K562 (cell line): ENCODE results near the gene SNX14. TPM values are rescaled to one million over a fixed set of nuclear protein-coding genes. Genes with fewer than 3 reads are reported as not detected.
A peak's percentile ranks its signal among the peaks of the same experiment; 100 is the strongest.

Experiments
- CEBPB ChIP-seq: fragments of 450-650 bp; IDR thresholded peaks from 2 replicates; pipeline ENCODE4 v1.6.1; 2016; ENCODE audit warnings: missing genetic modification characterization, missing compliant biosample characterization
- CXXC5 ChIP-seq: fragments of 250-450 bp; sonication (Bioruptor Pico); IDR thresholded peaks from 2 replicates; pipeline ENCODE4 v1.8.0; 2022; ENCODE audit warnings: inconsistent platforms, mild to moderate bottlenecking, moderate library complexity
- HMGN3 ChIP-seq: IDR thresholded peaks from 2 replicates; pipeline ENCODE4 v1.6.1; 2011; ENCODE audit warnings: borderline replicate concordance, low read depth, mild to moderate bottlenecking, mixed read lengths, low read length; ENCODE audit not compliant: insufficient read length; ENCODE audit errors: extremely low read depth
- NBN ChIP-seq: fragments of 450-650 bp; IDR thresholded peaks from 2 replicates; pipeline ENCODE4 v1.6.1; 2016; ENCODE audit warnings: low read depth, mild to moderate bottlenecking
- NR2C2 ChIP-seq, 2 experiments: fragments of 200-800 bp in 1 of 2; sonication (Bioruptor generic) in 1 of 2; sonication (generic) in 1 of 2; formaldehyde crosslinking in 1 of 2; IDR thresholded peaks; 2 replicates each; pipeline versions ENCODE4 v1.6.1 to v1.8.0; 2016 to 2022; ENCODE audit warnings: mild to moderate bottlenecking in 1 of 2, missing compliant biosample characterization in 1 of 2, missing genetic modification characterization in 1 of 2, missing genetic modification reagents in 1 of 2
- PTRF ChIP-seq: fragments of 450-650 bp; IDR thresholded peaks from 2 replicates; pipeline ENCODE4 v1.6.1; 2016; ENCODE audit warnings: mild to moderate bottlenecking, missing genetic modification characterization, missing compliant biosample characterization
- RBFOX2 ChIP-seq: fragments of 200-400 bp; formaldehyde crosslinking; IDR thresholded peaks from 2 replicates; pipeline ENCODE4 v1.6.1; 2017; ENCODE audit warnings: low read depth, mild to moderate bottlenecking, low read length, moderate library complexity
- TCFL5 ChIP-seq: fragments of 250-450 bp; sonication (Bioruptor Pico); conservative IDR thresholded peaks from 2 replicates; pipeline ENCODE4 v1.6.1; 2021; ENCODE audit warnings: mild to moderate bottlenecking, moderate library complexity, matching md5 sums
- ZBED1 ChIP-seq: IDR thresholded peaks from 2 replicates; pipeline ENCODE4 v1.6.1; 2014
- ZBTB8A ChIP-seq: fragments of 450-650 bp; IDR thresholded peaks from 2 replicates; pipeline ENCODE4 v1.6.1; 2018; ENCODE audit warnings: mild to moderate bottlenecking, moderate library complexity; ENCODE audit not compliant: partially characterized antibody
- ZNF212 ChIP-seq: fragments of 450-650 bp; formaldehyde crosslinking; IDR thresholded peaks from 2 replicates; pipeline ENCODE4 v1.4.0; 2020; ENCODE audit warnings: mild to moderate bottlenecking
- polyA plus RNA-seq, 8 experiments: library from polyadenylated mRNA; depleted of rRNA in 4 of 8; stranded (reverse) in 5 of 8; unstranded in 3 of 8; fragments of >200 nt; fragmentation: Nextera tagmentation in 2 of 8; fragmentation: Illumina TruSeq in 1 of 8; extraction: Ambion mirVana in 2 of 8; extraction: Trizol in 1 of 8; gene quantifications; 2 replicates each; pipeline versions ENCODE4 v1.2.1 to v1.2.3, GENCODE V29; 2011 to 2014; ENCODE audit warnings: inconsistent platforms in 1 of 8, missing spikeins in 1 of 8
- total RNA-seq, 7 experiments: library from RNA; depleted of rRNA in 6 of 7; stranded (reverse); fragments of >200 nt in 6 of 7; fragmentation: Illumina TruSeq in 2 of 7; extraction: Trizol in 2 of 7; gene quantifications; 2 replicates each; pipeline versions ENCODE4 v1.2.1 to v1.2.3, GENCODE V29; 2011 to 2021; ENCODE audit warnings: low replicate concordance in 1 of 7
- TF ChIP-seq, protein P1 (sequence below), 2 experiments: fragments of 450-650 bp; IDR thresholded peaks; 2 replicates each; pipeline ENCODE4 v1.6.1; 2016; ENCODE audit warnings: mild to moderate bottlenecking in 2 of 2, borderline replicate concordance in 1 of 2, low read depth in 1 of 2, moderate library complexity in 1 of 2
- TF ChIP-seq, protein P2 (sequence below): fragments of 450-650 bp; IDR thresholded peaks from one replicate; pipeline ENCODE4 v1.6.1; 2018; ENCODE audit warnings: mild to moderate bottlenecking, moderate library complexity; ENCODE audit not compliant: partially characterized antibody
- TF ChIP-seq, protein P3 (sequence below): fragments of 250-450 bp; sonication (Bioruptor Pico); IDR thresholded peaks from 2 replicates; pipeline ENCODE4 v1.4.0; 2020; ENCODE audit warnings: mild to moderate bottlenecking, moderate library complexity, borderline replicate concordance

SNX14 gene
- total and polyA plus RNA-seq, 9 of the 15 experiments (the other 6 are each of a cell fraction or from before 2014, with no cell fraction given) = 46.5 to 140 (median 71.2) TPM

DNA sequence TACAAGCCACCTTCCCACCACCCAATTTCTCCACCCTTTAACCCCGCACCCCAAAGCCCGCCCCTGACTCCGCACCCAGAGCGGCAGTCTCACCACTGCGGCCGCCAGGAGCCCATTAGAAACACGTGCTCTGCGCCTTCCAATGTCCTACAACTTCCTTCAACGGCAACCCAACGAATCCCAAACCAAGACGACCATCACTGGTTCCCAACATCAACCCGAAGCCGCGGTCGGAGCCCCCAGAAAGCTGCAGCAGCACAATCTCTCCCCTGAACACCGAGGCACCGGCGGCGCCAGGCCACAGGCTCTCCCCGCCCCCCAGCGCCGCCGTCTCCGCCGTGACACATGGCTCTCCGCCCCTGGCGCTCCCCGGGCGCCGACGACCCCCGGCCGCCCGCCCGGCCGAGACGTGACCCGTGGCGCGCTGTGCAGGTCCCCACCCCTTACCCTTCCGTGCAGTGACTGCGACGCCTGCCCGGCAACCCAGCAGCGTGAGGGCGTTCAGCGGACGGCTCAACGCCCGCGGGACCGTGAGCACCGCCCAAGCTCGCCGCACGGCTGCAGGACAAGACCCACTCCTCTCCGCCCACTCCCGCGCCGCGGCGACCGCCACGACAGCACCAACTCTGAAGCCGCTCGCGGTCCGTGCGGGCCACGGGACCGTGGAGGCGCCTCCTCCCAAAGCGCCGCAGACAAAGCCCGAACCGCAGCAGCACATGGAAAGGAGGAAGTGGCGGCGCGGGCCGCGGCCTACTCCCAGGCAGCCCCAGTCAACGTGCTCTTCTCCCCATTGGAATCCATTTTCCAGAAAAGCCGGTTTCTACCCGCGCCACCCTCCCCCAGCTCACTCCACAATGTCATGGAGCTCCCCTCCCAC is 48.5 kb upstream of the SNX14 start (continued):
- TF ChIP-seq, protein P1, sequence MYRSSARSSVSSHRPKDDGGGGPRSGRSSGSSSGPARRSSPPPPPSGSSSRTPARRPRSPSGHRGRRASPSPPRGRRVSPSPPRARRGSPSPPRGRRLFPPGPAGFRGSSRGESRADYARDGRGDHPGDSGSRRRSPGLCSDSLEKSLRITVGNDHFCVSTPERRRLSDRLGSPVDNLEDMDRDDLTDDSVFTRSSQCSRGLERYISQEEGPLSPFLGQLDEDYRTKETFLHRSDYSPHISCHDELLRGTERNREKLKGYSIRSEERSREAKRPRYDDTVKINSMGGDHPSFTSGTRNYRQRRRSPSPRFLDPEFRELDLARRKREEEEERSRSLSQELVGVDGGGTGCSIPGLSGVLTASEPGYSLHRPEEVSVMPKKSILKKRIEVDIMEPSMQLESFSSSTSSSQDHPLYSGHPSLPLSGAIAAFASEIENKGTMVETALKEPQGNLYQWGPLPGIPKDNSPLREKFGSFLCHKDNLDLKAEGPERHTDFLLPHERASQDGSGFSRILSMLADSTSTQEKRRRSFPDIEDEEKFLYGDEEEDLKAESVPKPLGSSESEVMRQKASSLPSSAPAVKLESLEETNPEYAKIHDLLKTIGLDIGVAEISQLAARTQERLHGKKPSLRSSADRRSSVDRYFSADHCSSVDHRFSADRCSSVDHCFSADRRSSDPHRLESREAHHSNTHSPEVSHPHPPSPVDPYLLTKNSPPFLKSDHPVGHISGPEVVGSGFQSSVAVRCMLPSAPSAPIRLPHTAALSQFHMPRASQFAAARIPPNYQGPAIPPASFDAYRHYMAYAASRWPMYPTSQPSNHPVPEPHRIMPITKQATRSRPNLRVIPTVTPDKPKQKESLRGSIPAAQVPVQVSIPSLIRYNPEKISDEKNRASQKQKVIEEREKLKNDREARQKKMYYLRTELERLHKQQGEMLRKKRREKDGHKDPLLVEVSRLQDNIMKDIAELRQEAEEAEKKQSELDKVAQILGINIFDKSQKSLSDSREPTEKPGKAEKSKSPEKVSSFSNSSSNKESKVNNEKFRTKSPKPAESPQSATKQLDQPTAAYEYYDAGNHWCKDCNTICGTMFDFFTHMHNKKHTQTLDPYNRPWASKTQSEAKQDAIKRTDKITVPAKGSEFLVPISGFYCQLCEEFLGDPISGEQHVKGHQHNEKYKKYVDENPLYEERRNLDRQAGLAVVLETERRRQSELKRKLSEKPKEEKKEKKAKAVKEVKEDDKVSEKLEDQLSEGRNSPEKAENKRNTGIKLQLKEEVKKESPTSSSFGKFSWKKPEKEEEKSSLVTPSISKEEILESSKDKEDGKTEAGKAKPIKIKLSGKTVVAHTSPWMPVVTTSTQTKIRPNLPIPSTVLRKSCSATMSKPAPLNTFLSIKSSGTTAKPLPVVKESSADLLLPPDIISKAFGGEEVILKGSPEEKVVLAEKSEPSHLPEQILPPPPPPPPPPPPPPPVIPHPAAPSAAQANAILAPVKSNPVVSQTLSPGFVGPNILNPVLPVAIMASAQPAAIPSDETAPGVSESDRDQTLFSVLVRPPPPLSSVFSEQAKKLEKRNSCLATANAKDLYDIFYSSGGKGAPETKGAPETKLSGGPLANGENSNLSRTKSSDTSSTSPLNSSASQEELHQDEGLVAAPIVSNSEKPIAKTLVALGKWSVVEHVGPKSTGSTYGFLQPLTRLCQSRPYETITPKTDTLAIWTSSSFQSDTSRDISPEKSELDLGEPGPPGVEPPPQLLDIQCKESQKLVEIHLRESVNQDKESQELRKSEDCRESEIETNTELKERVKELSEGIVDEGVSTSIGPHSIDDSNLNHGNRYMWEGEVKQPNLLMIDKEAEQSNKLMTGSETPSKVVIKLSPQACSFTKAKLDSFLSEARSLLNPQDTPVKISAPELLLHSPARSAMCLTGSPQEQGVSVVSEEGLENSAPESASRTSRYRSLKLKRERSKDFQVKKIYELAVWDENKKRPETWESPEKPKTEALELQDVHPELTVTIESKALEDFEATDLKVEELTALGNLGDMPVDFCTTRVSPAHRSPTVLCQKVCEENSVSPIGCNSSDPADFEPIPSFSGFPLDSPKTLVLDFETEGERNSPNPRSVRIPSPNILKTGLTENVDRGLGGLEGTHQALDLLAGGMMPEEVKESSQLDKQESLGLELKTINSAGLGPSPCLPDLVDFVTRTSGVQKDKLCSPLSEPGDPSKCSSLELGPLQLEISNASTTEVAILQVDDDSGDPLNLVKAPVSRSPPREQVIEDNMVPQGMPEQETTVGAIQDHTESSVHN (IDR thresholded peaks at IDR 0.05; ENCODE audit: borderline replicate concordance in 1 of 2, low read depth in 1 of 2) = no peak
- no peak; the same call in 1 of the 2 replicates for TF ChIP-seq CXXC5 (CRISPR knock-in tag)
- no peak for TF ChIP-seq CEBPB (tag)
- no peak for TF ChIP-seq ZNF212 (CRISPR knock-in tag)
- no peak for TF ChIP-seq TCFL5 (CRISPR knock-in tag)
- TF ChIP-seq, protein P2, sequence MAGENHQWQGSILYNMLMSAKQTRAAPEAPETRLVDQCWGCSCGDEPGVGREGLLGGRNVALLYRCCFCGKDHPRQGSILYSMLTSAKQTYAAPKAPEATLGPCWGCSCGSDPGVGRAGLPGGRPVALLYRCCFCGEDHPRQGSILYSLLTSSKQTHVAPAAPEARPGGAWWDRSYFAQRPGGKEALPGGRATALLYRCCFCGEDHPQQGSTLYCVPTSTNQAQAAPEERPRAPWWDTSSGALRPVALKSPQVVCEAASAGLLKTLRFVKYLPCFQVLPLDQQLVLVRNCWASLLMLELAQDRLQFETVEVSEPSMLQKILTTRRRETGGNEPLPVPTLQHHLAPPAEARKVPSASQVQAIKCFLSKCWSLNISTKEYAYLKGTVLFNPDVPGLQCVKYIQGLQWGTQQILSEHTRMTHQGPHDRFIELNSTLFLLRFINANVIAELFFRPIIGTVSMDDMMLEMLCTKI = no peak
- TF ChIP-seq, protein P3, sequence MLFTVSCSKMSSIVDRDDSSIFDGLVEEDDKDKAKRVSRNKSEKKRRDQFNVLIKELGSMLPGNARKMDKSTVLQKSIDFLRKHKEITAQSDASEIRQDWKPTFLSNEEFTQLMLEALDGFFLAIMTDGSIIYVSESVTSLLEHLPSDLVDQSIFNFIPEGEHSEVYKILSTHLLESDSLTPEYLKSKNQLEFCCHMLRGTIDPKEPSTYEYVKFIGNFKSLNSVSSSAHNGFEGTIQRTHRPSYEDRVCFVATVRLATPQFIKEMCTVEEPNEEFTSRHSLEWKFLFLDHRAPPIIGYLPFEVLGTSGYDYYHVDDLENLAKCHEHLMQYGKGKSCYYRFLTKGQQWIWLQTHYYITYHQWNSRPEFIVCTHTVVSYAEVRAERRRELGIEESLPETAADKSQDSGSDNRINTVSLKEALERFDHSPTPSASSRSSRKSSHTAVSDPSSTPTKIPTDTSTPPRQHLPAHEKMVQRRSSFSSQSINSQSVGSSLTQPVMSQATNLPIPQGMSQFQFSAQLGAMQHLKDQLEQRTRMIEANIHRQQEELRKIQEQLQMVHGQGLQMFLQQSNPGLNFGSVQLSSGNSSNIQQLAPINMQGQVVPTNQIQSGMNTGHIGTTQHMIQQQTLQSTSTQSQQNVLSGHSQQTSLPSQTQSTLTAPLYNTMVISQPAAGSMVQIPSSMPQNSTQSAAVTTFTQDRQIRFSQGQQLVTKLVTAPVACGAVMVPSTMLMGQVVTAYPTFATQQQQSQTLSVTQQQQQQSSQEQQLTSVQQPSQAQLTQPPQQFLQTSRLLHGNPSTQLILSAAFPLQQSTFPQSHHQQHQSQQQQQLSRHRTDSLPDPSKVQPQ (CRISPR knock-in tag) = no peak
- TF ChIP-seq HMGN3 = peak; percentile 27
- no peak for TF ChIP-seq ZBTB8A
- peak; percentile 87 for TF ChIP-seq RBFOX2
- no peak for TF ChIP-seq ZBED1
- TF ChIP-seq PTRF = no peak
- TF ChIP-seq NR2C2 (CRISPR knock-in tag; IDR thresholded peaks at IDR 0.05) = 0 out of 2 replicates have a peak, but pooled peaks have one; percentile 14
- no peak for TF ChIP-seq NR2C2 (tag; IDR thresholded peaks at IDR 0.05)
- TF ChIP-seq NBN = no peak
